GM23338 (cell line): ENCODE data around the gene C14orf119.

Experiments
- CREB1 ChIP-seq: fragments of 250-450 bp; sonication (Bioruptor Pico); IDR thresholded peaks from 2 replicates; pipeline ENCODE4 v1.5.0; 2020; ENCODE audit warnings: low read depth, mild to moderate bottlenecking, moderate library complexity
- EZH2 ChIP-seq: fragments of 200-600 bp; sonication (generic); IDR thresholded peaks from one replicate; pipeline ENCODE4 v1.8.0; 2017; ENCODE audit warnings: antibody characterized with exemption, mild to moderate bottlenecking, low read depth; ENCODE audit not compliant: unreplicated experiment
- EZH2phosphoT487 ChIP-seq: fragments of 200-600 bp; sonication (generic); IDR thresholded peaks from one replicate; pipeline ENCODE4 v1.8.1; 2018; ENCODE audit warnings: antibody characterized with exemption; ENCODE audit not compliant: unreplicated experiment
- JUNB ChIP-seq: IDR thresholded peaks from one replicate; pipeline ENCODE4 v1.6.1; 2016; ENCODE audit warnings: antibody characterized with exemption; ENCODE audit not compliant: unreplicated experiment
- NANOG ChIP-seq: IDR thresholded peaks from 2 replicates; pipeline ENCODE4 v1.6.1; 2016; ENCODE audit warnings: antibody characterized with exemption, borderline replicate concordance
- POLR2AphosphoS5 ChIP-seq: IDR thresholded peaks from 2 replicates; pipeline ENCODE4 v1.6.1; 2016; ENCODE audit warnings: antibody characterized with exemption, low read depth
- ZNF114 ChIP-seq: fragments of 250-450 bp; sonication (Bioruptor Pico); IDR thresholded peaks from 2 replicates; pipeline ENCODE4 v1.5.0; 2020; ENCODE audit warnings: mild to moderate bottlenecking, moderate library complexity
- ZNF331 ChIP-seq: fragments of 250-450 bp; sonication (Bioruptor Pico); IDR thresholded peaks from 2 replicates; pipeline ENCODE4 v1.5.0; 2020; ENCODE audit warnings: low read depth, mild to moderate bottlenecking, moderate library complexity
- TF ChIP-seq, protein P1 (sequence below), 2 experiments: fragments of 200-600 bp in 1 of 2; sonication (generic) in 1 of 2; conservative IDR thresholded peaks; 2 replicates each; pipeline versions ENCODE4 v1.5.1 to v1.6.1; 2016 to 2017; ENCODE audit warnings: antibody characterized with exemption in 2 of 2, low read depth in 2 of 2, mild to moderate bottlenecking in 2 of 2, moderate library complexity in 1 of 2
- TF ChIP-seq, protein P2 (sequence below): IDR thresholded peaks from 2 replicates; pipeline ENCODE4 v1.6.1; 2016; ENCODE audit warnings: antibody characterized with exemption
- TF ChIP-seq, protein P3 (sequence below): IDR thresholded peaks from one replicate; pipeline ENCODE4 v1.6.1; 2018; ENCODE audit warnings: antibody characterized with exemption; ENCODE audit not compliant: unreplicated experiment

DNA sequence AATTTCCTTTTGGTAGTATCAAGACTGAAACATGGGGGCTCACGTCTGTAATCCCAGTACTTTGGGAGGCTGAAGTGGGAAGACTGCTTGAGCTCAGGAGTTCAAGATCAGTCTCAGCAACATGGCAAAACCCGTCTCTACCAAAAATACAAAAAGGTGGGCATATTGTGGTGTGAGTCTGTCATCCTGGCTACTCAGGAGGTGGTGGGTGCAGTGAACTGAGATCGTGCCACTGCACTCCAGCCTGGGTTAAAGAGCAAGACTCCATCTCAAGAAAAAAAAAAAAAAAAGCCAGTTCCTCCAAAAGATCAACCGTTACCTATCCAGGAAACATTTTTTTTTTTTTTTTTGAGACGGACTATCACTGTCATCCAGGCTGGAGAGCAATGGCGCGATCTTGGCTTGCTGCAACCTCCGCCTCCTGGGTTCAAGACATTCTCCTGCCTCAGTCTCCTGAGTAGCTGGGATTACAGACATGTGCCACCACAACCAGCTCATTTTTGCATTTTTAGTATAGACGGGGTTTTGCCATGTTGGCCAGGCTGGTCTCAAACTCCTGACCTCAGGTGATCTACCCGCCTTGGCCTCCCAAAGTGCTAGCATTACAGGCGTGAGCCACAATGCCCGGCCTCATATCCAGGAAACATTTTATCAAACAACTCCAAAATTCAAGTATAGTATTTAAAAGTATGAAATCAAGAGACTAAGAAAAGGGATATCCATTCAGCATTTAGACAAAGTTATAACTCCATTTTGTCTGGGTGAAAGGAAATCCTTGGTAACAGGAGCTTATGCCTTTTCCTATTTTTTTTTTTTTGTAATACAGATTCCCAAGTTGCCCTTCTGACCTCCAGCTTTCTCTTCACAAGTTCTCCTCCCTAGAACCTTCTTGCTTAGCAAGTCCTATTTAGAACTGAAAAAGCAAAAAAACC, 3.7 kb upstream of the C14orf119 start:
- TF ChIP-seq POLR2AphosphoS5 (no peak), CREB1 (CRISPR knock-in tag) (no peak), NANOG (no peak), EZH2phosphoT487 (no peak), JUNB (no peak), EZH2 (no peak), ZNF331 (CRISPR knock-in tag) (no peak), ZNF114 (CRISPR knock-in tag) (no peak)
- TF ChIP-seq, protein P1, sequence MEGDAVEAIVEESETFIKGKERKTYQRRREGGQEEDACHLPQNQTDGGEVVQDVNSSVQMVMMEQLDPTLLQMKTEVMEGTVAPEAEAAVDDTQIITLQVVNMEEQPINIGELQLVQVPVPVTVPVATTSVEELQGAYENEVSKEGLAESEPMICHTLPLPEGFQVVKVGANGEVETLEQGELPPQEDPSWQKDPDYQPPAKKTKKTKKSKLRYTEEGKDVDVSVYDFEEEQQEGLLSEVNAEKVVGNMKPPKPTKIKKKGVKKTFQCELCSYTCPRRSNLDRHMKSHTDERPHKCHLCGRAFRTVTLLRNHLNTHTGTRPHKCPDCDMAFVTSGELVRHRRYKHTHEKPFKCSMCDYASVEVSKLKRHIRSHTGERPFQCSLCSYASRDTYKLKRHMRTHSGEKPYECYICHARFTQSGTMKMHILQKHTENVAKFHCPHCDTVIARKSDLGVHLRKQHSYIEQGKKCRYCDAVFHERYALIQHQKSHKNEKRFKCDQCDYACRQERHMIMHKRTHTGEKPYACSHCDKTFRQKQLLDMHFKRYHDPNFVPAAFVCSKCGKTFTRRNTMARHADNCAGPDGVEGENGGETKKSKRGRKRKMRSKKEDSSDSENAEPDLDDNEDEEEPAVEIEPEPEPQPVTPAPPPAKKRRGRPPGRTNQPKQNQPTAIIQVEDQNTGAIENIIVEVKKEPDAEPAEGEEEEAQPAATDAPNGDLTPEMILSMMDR (conservative IDR thresholded peaks at IDR 0.05; ENCODE audit: low read depth in 2 of 2): no peak
- TF ChIP-seq, protein P2, sequence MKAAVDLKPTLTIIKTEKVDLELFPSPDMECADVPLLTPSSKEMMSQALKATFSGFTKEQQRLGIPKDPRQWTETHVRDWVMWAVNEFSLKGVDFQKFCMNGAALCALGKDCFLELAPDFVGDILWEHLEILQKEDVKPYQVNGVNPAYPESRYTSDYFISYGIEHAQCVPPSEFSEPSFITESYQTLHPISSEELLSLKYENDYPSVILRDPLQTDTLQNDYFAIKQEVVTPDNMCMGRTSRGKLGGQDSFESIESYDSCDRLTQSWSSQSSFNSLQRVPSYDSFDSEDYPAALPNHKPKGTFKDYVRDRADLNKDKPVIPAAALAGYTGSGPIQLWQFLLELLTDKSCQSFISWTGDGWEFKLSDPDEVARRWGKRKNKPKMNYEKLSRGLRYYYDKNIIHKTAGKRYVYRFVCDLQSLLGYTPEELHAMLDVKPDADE: no peak
- TF ChIP-seq, protein P3, sequence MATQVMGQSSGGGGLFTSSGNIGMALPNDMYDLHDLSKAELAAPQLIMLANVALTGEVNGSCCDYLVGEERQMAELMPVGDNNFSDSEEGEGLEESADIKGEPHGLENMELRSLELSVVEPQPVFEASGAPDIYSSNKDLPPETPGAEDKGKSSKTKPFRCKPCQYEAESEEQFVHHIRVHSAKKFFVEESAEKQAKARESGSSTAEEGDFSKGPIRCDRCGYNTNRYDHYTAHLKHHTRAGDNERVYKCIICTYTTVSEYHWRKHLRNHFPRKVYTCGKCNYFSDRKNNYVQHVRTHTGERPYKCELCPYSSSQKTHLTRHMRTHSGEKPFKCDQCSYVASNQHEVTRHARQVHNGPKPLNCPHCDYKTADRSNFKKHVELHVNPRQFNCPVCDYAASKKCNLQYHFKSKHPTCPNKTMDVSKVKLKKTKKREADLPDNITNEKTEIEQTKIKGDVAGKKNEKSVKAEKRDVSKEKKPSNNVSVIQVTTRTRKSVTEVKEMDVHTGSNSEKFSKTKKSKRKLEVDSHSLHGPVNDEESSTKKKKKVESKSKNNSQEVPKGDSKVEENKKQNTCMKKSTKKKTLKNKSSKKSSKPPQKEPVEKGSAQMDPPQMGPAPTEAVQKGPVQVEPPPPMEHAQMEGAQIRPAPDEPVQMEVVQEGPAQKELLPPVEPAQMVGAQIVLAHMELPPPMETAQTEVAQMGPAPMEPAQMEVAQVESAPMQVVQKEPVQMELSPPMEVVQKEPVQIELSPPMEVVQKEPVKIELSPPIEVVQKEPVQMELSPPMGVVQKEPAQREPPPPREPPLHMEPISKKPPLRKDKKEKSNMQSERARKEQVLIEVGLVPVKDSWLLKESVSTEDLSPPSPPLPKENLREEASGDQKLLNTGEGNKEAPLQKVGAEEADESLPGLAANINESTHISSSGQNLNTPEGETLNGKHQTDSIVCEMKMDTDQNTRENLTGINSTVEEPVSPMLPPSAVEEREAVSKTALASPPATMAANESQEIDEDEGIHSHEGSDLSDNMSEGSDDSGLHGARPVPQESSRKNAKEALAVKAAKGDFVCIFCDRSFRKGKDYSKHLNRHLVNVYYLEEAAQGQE: no peak
